PFSK-1 (cell line): ENCODE results near the gene SAAL1.

ENCODE experiments used
- SIN3A ChIP-seq: IDR thresholded peaks from 2 replicates; pipeline ENCODE4 v1.6.1; 2012; ENCODE audit warnings: mild to moderate bottlenecking, low read length, moderate library complexity, borderline replicate concordance; ENCODE audit not compliant: insufficient read depth
- TAF1 ChIP-seq: IDR thresholded peaks from 2 replicates; pipeline ENCODE4 v1.6.1; 2012; ENCODE audit warnings: low read length, control low read depth, borderline replicate concordance; ENCODE audit not compliant: insufficient read depth

DNA sequence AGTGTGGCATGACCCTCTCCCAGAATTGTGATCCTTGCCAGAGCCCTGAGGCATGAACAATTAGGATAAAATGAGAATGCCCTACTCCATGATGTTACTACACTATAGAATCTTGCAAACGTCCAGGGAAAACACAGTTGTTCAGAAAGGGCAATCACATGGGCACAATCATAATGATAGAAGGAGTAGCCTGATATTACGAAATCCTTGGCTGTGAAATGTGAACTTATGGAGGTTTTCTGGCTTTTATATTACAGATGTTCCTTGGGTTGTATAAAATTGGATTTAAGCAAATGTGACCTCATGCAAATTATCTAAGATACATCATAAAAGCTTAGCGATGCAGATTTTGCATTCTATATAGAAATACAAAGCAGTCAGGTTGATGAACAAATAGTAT is 30.4 kb downstream of the SAAL1 start:
- TF ChIP-seq TAF1 (no peak), SIN3A (no peak)
